NB4 (cell line): ENCODE results near the gene PCLO.

Experiments used
- POLR2A ChIP-seq: IDR thresholded peaks from 2 replicates; pipeline ENCODE4 v1.6.1; 2011; ENCODE audit warnings: mild to moderate bottlenecking; ENCODE audit not compliant: insufficient read length; ENCODE audit errors: extremely low read depth
- TF ChIP-seq, protein P1 (sequence below): IDR thresholded peaks from one replicate; pipeline ENCODE4 v1.5.1; 2012; ENCODE audit warnings: low read depth, low read length
- TF ChIP-seq, protein P2 (sequence below): IDR thresholded peaks from 2 replicates; pipeline ENCODE4 v1.6.1; 2011; ENCODE audit warnings: low read depth, low read length

DNA sequence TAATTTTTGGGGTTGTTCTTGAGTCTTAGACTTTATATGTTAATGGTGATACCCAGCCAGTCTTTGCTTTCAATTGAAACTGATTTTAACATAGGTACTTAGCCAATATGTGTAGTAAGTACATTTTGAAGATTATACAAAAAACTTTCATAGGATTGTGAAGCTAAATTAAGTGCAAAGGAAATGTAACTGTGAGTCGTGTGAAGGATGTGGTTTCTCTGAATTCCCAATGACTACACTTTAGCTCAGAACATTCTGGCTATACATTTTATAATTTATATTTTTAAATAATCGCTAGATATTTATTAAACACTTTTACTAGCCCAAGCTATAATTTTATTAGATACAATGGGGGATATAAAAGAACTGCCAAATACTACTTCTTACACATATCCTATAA, 359.3 kb downstream of the PCLO start:
- TF ChIP-seq, protein P1, sequence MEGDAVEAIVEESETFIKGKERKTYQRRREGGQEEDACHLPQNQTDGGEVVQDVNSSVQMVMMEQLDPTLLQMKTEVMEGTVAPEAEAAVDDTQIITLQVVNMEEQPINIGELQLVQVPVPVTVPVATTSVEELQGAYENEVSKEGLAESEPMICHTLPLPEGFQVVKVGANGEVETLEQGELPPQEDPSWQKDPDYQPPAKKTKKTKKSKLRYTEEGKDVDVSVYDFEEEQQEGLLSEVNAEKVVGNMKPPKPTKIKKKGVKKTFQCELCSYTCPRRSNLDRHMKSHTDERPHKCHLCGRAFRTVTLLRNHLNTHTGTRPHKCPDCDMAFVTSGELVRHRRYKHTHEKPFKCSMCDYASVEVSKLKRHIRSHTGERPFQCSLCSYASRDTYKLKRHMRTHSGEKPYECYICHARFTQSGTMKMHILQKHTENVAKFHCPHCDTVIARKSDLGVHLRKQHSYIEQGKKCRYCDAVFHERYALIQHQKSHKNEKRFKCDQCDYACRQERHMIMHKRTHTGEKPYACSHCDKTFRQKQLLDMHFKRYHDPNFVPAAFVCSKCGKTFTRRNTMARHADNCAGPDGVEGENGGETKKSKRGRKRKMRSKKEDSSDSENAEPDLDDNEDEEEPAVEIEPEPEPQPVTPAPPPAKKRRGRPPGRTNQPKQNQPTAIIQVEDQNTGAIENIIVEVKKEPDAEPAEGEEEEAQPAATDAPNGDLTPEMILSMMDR = no peak
- TF ChIP-seq POLR2A = no peak
- TF ChIP-seq, protein P2, sequence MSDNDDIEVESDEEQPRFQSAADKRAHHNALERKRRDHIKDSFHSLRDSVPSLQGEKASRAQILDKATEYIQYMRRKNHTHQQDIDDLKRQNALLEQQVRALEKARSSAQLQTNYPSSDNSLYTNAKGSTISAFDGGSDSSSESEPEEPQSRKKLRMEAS = no peak
